ENCODE results near the gene BAZ2B. TPM values are rescaled to one million over a fixed set of nuclear protein-coding genes. Genes with fewer than 3 reads are reported as not detected.

The BAZ2B gene
- total RNA-seq, 1 experiment from 2014 or later, result 19.9 TPM

DNA sequence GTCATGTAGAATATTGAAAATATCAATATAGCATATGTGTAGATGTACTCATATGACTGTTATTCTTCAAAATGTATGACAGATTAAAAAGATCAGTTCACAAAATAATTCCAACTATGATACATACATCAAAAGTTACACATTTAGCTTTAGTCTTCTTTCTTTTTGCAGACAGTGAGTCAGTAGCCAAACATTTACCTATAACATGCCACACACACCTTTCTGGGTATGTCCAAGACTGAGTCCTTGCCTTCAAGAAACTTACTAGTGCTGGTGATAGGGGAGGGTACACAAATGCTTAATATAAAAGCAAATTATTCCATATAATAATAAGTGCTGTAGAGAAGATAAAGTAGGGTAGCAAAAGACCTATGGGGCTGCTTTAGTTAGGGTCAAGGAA, 176.9 kb downstream of the BAZ2B start:
- TF ChIP-seq, protein P1, sequence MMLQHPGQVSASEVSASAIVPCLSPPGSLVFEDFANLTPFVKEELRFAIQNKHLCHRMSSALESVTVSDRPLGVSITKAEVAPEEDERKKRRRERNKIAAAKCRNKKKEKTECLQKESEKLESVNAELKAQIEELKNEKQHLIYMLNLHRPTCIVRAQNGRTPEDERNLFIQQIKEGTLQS (IDR thresholded peaks at IDR 0.05), result no peak
- TF ChIP-seq TCF7L2 (IDR thresholded peaks at IDR 0.05; ENCODE audit: borderline replicate concordance, extremely low read depth, insufficient read depth, insufficient read length) (no peak), FOSL1 (IDR thresholded peaks at IDR 0.05; ENCODE audit: low read depth) (no peak), POLR2A (IDR thresholded peaks at IDR 0.05; ENCODE audit: borderline replicate concordance, extremely low read depth, insufficient read depth, insufficient read length) (no peak), CBX3 (IDR thresholded peaks at IDR 0.05; ENCODE audit: low read depth) (no peak), JUND (IDR thresholded peaks at IDR 0.05) (no peak), EZH2phosphoT487 (IDR thresholded peaks at IDR 0.05; ENCODE audit: borderline replicate concordance) (no peak), YY1 (IDR thresholded peaks at IDR 0.05; ENCODE audit: extremely low read depth, insufficient replicate concordance, low read depth, low read length) (no peak), EGR1 (IDR thresholded peaks at IDR 0.05; ENCODE audit: low read depth) (no peak), CEBPB (IDR thresholded peaks at IDR 0.05; ENCODE audit: low read depth) (no peak), EZH2 (IDR thresholded peaks at IDR 0.05) (no peak), ZNF274 (IDR thresholded peaks at IDR 0.05; ENCODE audit: low read depth, low read length) (no peak), SRF (IDR thresholded peaks at IDR 0.05; ENCODE audit: low read depth) (no peak), ELF1 (IDR thresholded peaks at IDR 0.05; ENCODE audit: borderline replicate concordance, low read depth) (no peak), MAX (IDR thresholded peaks at IDR 0.05) (no peak), SP1 (IDR thresholded peaks at IDR 0.05; ENCODE audit: low read depth) (no peak), SIN3A (IDR thresholded peaks at IDR 0.05; ENCODE audit: low read depth) (no peak)
- TF ChIP-seq, protein P2, sequence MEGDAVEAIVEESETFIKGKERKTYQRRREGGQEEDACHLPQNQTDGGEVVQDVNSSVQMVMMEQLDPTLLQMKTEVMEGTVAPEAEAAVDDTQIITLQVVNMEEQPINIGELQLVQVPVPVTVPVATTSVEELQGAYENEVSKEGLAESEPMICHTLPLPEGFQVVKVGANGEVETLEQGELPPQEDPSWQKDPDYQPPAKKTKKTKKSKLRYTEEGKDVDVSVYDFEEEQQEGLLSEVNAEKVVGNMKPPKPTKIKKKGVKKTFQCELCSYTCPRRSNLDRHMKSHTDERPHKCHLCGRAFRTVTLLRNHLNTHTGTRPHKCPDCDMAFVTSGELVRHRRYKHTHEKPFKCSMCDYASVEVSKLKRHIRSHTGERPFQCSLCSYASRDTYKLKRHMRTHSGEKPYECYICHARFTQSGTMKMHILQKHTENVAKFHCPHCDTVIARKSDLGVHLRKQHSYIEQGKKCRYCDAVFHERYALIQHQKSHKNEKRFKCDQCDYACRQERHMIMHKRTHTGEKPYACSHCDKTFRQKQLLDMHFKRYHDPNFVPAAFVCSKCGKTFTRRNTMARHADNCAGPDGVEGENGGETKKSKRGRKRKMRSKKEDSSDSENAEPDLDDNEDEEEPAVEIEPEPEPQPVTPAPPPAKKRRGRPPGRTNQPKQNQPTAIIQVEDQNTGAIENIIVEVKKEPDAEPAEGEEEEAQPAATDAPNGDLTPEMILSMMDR (IDR thresholded peaks at IDR 0.05 in 2 of 3, conservative IDR thresholded peaks at IDR 0.05 in 1 of 3; ENCODE audit: borderline replicate concordance in 1 of 3, insufficient read depth in 1 of 3, low read depth in 2 of 3, low read length in 2 of 3), result no peak
- TF ChIP-seq, protein P3, sequence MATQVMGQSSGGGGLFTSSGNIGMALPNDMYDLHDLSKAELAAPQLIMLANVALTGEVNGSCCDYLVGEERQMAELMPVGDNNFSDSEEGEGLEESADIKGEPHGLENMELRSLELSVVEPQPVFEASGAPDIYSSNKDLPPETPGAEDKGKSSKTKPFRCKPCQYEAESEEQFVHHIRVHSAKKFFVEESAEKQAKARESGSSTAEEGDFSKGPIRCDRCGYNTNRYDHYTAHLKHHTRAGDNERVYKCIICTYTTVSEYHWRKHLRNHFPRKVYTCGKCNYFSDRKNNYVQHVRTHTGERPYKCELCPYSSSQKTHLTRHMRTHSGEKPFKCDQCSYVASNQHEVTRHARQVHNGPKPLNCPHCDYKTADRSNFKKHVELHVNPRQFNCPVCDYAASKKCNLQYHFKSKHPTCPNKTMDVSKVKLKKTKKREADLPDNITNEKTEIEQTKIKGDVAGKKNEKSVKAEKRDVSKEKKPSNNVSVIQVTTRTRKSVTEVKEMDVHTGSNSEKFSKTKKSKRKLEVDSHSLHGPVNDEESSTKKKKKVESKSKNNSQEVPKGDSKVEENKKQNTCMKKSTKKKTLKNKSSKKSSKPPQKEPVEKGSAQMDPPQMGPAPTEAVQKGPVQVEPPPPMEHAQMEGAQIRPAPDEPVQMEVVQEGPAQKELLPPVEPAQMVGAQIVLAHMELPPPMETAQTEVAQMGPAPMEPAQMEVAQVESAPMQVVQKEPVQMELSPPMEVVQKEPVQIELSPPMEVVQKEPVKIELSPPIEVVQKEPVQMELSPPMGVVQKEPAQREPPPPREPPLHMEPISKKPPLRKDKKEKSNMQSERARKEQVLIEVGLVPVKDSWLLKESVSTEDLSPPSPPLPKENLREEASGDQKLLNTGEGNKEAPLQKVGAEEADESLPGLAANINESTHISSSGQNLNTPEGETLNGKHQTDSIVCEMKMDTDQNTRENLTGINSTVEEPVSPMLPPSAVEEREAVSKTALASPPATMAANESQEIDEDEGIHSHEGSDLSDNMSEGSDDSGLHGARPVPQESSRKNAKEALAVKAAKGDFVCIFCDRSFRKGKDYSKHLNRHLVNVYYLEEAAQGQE (IDR thresholded peaks at IDR 0.05; ENCODE audit: low read depth), result no peak
- TF ChIP-seq, protein P4, sequence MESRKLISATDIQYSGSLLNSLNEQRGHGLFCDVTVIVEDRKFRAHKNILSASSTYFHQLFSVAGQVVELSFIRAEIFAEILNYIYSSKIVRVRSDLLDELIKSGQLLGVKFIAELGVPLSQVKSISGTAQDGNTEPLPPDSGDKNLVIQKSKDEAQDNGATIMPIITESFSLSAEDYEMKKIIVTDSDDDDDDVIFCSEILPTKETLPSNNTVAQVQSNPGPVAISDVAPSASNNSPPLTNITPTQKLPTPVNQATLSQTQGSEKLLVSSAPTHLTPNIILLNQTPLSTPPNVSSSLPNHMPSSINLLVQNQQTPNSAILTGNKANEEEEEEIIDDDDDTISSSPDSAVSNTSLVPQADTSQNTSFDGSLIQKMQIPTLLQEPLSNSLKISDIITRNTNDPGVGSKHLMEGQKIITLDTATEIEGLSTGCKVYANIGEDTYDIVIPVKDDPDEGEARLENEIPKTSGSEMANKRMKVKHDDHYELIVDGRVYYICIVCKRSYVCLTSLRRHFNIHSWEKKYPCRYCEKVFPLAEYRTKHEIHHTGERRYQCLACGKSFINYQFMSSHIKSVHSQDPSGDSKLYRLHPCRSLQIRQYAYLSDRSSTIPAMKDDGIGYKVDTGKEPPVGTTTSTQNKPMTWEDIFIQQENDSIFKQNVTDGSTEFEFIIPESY (IDR thresholded peaks at IDR 0.05; ENCODE audit: extremely low read depth, insufficient replicate concordance, low read length), result no peak
- no peak for DNase-seq (ENCODE audit: low read depth, low spot score)
- no peaks in the 10 kb centered on the region for H3K79me2 ChIP-seq (ENCODE audit: insufficient read depth, low read length)
- no peak overlapping the region for H3K9ac ChIP-seq (ENCODE audit: low read length)
- ChIA-PET POLR2A (no interaction called here), RAD21 (ENCODE audit: low non-redundant PET in 1 of 2, low total read pairs in 2 of 2, uncharacterized antibody in 2 of 2, unreplicated experiment in 2 of 2) (no interaction called here), CTCF (no interaction called here)
- no peak overlapping the region for H3K27ac ChIP-seq (ENCODE audit: low read depth, low read length)
- no peaks in the 10 kb centered on the region for H3K27me3 ChIP-seq (ENCODE audit: insufficient read depth, low read length)
- no peaks in the 10 kb centered on the region for H4K20me1 ChIP-seq (ENCODE audit: insufficient read depth)
- H3K9me3 ChIP-seq (ENCODE audit: control insufficient read depth in 1 of 2, insufficient read depth in 1 of 2, low read depth in 1 of 2, low read length in 2 of 2), result no peaks in the 10 kb centered on the region
- intact Hi-C loops (cut with micrococcal nuclease), result no loop called here
- no peaks in the 10 kb centered on the region for H3K9me2 ChIP-seq (ENCODE audit: insufficient read depth)
- no peak for ATAC-seq
- no TSS peak for BruUV-seq (replicated peaks)
- H3K36me3 ChIP-seq (ENCODE audit: control insufficient read depth in 1 of 2, insufficient read depth in 2 of 2, low read length in 2 of 2), result no peaks in the 10 kb centered on the region; a peak in 1 of 4 replicates
- no peak overlapping the region for H2AFZ ChIP-seq (ENCODE audit: low read depth, low read length, poor library complexity, severe bottlenecking)
- H3K4me2 ChIP-seq (ENCODE audit: low read length), result no peak overlapping the region
- H3K4me3 ChIP-seq (replicated peaks in 1 of 2; ENCODE audit: low read depth in 1 of 2, low read length in 2 of 2), result no peak overlapping the region
- H3K4me1 ChIP-seq (ENCODE audit: control insufficient read depth in 1 of 2, insufficient read depth in 2 of 2, low read length in 2 of 2), result no peaks in the 10 kb centered on the region
